NCI-H187 treated with DMSO at 0.1 percent for 48 hours (cell line): Measurements from ENCODE around the gene RAB6D.
"Not testable (repeated sequence)": the region's sequence is repeated elsewhere in the genome, so short reads cannot be mapped to it uniquely, and the experiment has no call there.

ENCODE experiments used
- DNase-seq: peaks from one replicate; lab custom pipeline; 2025; lab: John Stamatoyannopoulos, UW

The RAB6D gene

GRCh38 chr2:131366643-131367042, 2.7 kb upstream of the RAB6D start:
- no peak for DNase-seq

GRCh38 chr2:131365452-131365851, 1.5 kb upstream of the RAB6D start:
- DNase-seq: no peak

GRCh38 chr2:131363213-131363612, 755 bp downstream of the RAB6D start:
- not testable (repeated sequence) for DNase-seq

- DNase-seq: not testable (repeated sequence)
Observed at GRCh38 chr2:131361773-131362172, 2.2 kb downstream of the RAB6D start.

GRCh38 chr2:131353167-131353697, 10.7 kb downstream of the RAB6D start:
- DNase-seq: not testable (repeated sequence)

- no peak for DNase-seq
Observed at GRCh38 chr2:131349021-131349420, 14.9 kb downstream of the RAB6D start.

GRCh38 chr2:131347035-131347434, 16.9 kb downstream of the RAB6D start:
- not testable (repeated sequence) for DNase-seq

- not testable (repeated sequence) for DNase-seq
Observed at GRCh38 chr2:131339307-131339706, 24.7 kb downstream of the RAB6D start.

GRCh38 chr2:131335319-131335718, 28.6 kb downstream of the RAB6D start:
- DNase-seq: not testable (repeated sequence)

GRCh38 chr2:131332709-131333108, 31.3 kb downstream of the RAB6D start:
- not testable (repeated sequence) for DNase-seq

- DNase-seq: not testable (repeated sequence)
Observed at GRCh38 chr2:131331000-131331399, 33.0 kb downstream of the RAB6D start.

GRCh38 chr2:131322209-131322608, 41.8 kb downstream of the RAB6D start:
- no peak for DNase-seq

- not testable (repeated sequence) for DNase-seq
Observed at GRCh38 chr2:131321344-131321743, 42.6 kb downstream of the RAB6D start.

GRCh38 chr2:131311001-131311400, 53.0 kb downstream of the RAB6D start:
- DNase-seq: not testable (repeated sequence)
